Measurements from ENCODE around the gene TTLL8.

DNA sequence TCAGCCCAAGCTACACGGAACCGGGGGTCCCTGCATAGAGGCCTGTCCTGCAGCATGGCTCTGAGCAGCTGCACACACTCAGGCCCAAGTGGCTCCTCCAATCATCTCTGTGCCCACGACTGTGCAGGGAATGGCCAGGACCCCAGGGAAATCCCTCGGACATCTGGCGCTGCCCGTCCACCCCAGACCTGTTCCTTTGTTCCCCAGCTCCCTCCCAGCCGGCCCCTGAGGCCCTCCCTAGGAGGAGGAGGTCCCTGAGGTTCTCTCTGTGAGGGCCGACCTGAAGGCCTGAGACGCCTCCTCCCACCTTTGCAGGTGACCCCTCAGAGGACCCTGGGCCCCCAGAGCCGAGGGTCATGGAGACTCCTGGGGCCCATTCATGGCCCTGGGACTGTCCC, 26.0 kb upstream of the TTLL8 start:
- TF ChIP-seq, protein P1, sequence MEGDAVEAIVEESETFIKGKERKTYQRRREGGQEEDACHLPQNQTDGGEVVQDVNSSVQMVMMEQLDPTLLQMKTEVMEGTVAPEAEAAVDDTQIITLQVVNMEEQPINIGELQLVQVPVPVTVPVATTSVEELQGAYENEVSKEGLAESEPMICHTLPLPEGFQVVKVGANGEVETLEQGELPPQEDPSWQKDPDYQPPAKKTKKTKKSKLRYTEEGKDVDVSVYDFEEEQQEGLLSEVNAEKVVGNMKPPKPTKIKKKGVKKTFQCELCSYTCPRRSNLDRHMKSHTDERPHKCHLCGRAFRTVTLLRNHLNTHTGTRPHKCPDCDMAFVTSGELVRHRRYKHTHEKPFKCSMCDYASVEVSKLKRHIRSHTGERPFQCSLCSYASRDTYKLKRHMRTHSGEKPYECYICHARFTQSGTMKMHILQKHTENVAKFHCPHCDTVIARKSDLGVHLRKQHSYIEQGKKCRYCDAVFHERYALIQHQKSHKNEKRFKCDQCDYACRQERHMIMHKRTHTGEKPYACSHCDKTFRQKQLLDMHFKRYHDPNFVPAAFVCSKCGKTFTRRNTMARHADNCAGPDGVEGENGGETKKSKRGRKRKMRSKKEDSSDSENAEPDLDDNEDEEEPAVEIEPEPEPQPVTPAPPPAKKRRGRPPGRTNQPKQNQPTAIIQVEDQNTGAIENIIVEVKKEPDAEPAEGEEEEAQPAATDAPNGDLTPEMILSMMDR (IDR thresholded peaks at IDR 0.05) = no peak
- TF ChIP-seq, protein P2, sequence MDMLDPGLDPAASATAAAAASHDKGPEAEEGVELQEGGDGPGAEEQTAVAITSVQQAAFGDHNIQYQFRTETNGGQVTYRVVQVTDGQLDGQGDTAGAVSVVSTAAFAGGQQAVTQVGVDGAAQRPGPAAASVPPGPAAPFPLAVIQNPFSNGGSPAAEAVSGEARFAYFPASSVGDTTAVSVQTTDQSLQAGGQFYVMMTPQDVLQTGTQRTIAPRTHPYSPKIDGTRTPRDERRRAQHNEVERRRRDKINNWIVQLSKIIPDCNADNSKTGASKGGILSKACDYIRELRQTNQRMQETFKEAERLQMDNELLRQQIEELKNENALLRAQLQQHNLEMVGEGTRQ (CRISPR knock-in tag; IDR thresholded peaks at IDR 0.05) = no peak
- TF ChIP-seq NFYB (CRISPR knock-in tag; conservative IDR thresholded peaks at IDR 0.05; ENCODE audit: low read depth) (no peak), ETV6 (CRISPR knock-in tag; IDR thresholded peaks at IDR 0.05) (no peak), NR1H2 (CRISPR knock-in tag; IDR thresholded peaks at IDR 0.05) (no peak), CBFB (CRISPR knock-in tag; IDR thresholded peaks at IDR 0.05; ENCODE audit: low read depth) (no peak), ZNF263 (CRISPR knock-in tag; IDR thresholded peaks at IDR 0.05; ENCODE audit: low read depth) (no peak), NFATC4 (CRISPR knock-in tag; IDR thresholded peaks at IDR 0.05) (no peak), NR2C2 (CRISPR knock-in tag; IDR thresholded peaks at IDR 0.05) (no peak), ESRRA (CRISPR knock-in tag; IDR thresholded peaks at IDR 0.05; ENCODE audit: borderline replicate concordance) (no peak), ATF1 (CRISPR knock-in tag; IDR thresholded peaks at IDR 0.05) (no peak)
- TF ChIP-seq, protein P3, sequence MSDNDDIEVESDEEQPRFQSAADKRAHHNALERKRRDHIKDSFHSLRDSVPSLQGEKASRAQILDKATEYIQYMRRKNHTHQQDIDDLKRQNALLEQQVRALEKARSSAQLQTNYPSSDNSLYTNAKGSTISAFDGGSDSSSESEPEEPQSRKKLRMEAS (CRISPR knock-in tag; IDR thresholded peaks at IDR 0.05) = no peak
- TF ChIP-seq, protein P4, sequence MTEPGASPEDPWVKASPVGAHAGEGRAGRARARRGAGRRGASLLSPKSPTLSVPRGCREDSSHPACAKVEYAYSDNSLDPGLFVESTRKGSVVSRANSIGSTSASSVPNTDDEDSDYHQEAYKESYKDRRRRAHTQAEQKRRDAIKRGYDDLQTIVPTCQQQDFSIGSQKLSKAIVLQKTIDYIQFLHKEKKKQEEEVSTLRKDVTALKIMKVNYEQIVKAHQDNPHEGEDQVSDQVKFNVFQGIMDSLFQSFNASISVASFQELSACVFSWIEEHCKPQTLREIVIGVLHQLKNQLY (CRISPR knock-in tag; IDR thresholded peaks at IDR 0.05) = no peak

Data from WTC11 (cell line).